ENCODE results near the gene RBFOX1. TPM values are rescaled to one million over a fixed set of nuclear protein-coding genes. Genes with fewer than 3 reads are reported as not detected.
"Not testable (repeated sequence)": the region's sequence is repeated elsewhere in the genome, so short reads cannot be mapped to it uniquely, and the experiment has no call there.

Gene RBFOX1
- total RNA-seq, 4 donors from 2014 or later = 0.29 to 0.30 TPM; not detected in 2

- no peak for DNase-seq (ENCODE audit: low spot score in 2 of 2)
- intact Hi-C loops (cut with DNase I; ENCODE audit: low total_unique reads) = no loop called here
- 69 to 77% methylated on average over 12 of the region's 12 CpGs for WGBS, 2 donors
- TF ChIP-seq POLR2A (IDR thresholded peaks at IDR 0.05) = no peak
- TF ChIP-seq CTCF (IDR thresholded peaks at IDR 0.05) = no peak
- H3K4me3 ChIP-seq (ENCODE audit: low read depth, poor library complexity, severe bottlenecking) = no peak overlapping the region
These were observed 155.1 kb downstream of the RBFOX1 start for GRCh38 chr16:7487574-7488323.

GRCh38 chr16:7492122-7492521, 159.5 kb downstream of the RBFOX1 start:
- no peak overlapping the region for H3K4me3 ChIP-seq (ENCODE audit: low read depth, poor library complexity, severe bottlenecking)
- TF ChIP-seq POLR2A (IDR thresholded peaks at IDR 0.05) (no peak), CTCF (IDR thresholded peaks at IDR 0.05) (no peak)
- intact Hi-C loops (cut with DNase I; ENCODE audit: low total_unique reads) = no loop called here
- 11 to 20% methylated on average over 1 of the region's 1 CpG for WGBS, 2 donors
- no peak for DNase-seq (ENCODE audit: low spot score in 2 of 2)

GRCh38 chr16:7493133-7493532, 160.5 kb downstream of the RBFOX1 start:
- TF ChIP-seq CTCF (IDR thresholded peaks at IDR 0.05) (no peak), POLR2A (IDR thresholded peaks at IDR 0.05) (no peak)
- intact Hi-C loops (cut with DNase I; ENCODE audit: low total_unique reads) = no loop called here
- no peak for DNase-seq (ENCODE audit: low spot score in 2 of 2)
- no peak overlapping the region for H3K4me3 ChIP-seq (ENCODE audit: low read depth, poor library complexity, severe bottlenecking)
- WGBS, 2 donors = 83 to 86% methylated on average over 6 of the region's 6 CpGs

- no peak for DNase-seq (ENCODE audit: low spot score in 2 of 2)
- H3K4me3 ChIP-seq (ENCODE audit: low read depth, poor library complexity, severe bottlenecking) = no peak overlapping the region
- WGBS, 2 donors = 80% methylated on average over 4 of the region's 4 CpGs
- TF ChIP-seq CTCF (IDR thresholded peaks at IDR 0.05) (no peak), POLR2A (IDR thresholded peaks at IDR 0.05) (no peak)
- intact Hi-C loops (cut with DNase I; ENCODE audit: low total_unique reads) = no loop called here
These were observed 165.0 kb downstream of the RBFOX1 start for GRCh38 chr16:7497691-7498090.

GRCh38 chr16:7501868-7502267, 169.2 kb downstream of the RBFOX1 start:
- TF ChIP-seq POLR2A (IDR thresholded peaks at IDR 0.05) (no peak), CTCF (IDR thresholded peaks at IDR 0.05) (no peak)
- no peak overlapping the region for H3K4me3 ChIP-seq (ENCODE audit: low read depth, poor library complexity, severe bottlenecking)
- intact Hi-C loops (cut with DNase I; ENCODE audit: low total_unique reads) = no loop called here
- 85 to 89% methylated on average over 5 of the region's 5 CpGs for WGBS, 2 donors
- DNase-seq (ENCODE audit: low spot score in 2 of 2) = no peak

GRCh38 chr16:7502591-7503157, 170.0 kb downstream of the RBFOX1 start:
- 84% methylated on average over 4 of the region's 4 CpGs for WGBS, 2 donors
- intact Hi-C loops (cut with DNase I; ENCODE audit: low total_unique reads) = not testable (repeated sequence)

More at GRCh38 chr16:7502591-7503157, 170.0 kb downstream of the RBFOX1 start:
- not testable (repeated sequence) for H3K4me3 ChIP-seq (ENCODE audit: low read depth, poor library complexity, severe bottlenecking); DNase-seq (ENCODE audit: low spot score in 2 of 2)

All from lower leg skin (tissue), 4 donors.